ENCODE data around the gene ENDOV. TPM values are rescaled to one million over a fixed set of nuclear protein-coding genes. Genes with fewer than 3 reads are reported as not detected.

Gene ENDOV
- total RNA-seq, 1 donor from 2014 or later = 40.7 TPM

DNA sequence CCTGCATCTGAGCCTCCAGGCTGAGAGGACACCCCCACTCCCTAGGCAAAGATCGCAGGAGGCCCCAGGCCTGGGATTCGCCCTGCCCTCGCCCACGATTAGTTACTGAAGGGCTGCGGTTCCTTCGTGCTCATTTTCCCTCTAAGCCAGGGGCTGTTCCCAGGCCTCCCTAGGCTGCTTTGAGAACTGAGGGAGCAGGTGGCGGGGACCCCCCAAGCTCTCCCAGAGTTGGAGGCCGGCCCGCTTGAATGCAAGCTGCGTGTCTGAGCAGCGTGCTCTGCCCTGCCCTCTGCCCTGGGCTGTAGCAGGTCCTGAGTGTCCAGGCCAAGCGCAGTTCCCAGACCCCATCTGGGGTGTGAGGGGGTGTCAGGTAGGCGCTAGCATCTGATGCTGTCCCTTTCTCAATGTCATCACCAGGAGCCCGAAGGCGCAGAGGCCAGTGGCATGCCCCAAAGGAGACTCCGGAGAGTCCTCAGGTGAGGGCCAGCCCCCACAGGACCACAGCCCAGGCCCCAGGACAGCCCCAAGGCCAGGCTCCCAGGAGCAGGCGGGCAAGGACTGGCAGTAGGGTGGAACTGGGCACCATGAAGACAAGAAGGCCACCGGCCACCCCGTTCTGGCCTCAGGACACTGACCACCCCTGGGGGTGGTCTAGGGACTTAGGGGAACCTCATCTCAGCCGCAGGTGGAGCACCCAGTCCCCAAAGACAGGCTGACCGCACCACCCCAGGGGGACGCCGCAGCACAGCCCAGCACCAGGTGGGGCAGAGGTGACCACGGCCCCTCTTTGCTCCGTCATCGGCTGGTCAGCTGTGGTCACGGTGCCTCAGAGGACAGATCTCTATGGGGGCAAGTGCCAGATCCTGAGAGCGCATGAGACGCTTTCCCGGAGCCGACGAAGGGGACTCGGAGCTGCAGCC lies 14.6 kb downstream of the ENDOV start:
- Mint-ChIP-seq H3K4me3 (ENCODE audit: unreplicated experiment) (no peak overlapping the region), H3K4me1 (ENCODE audit: unreplicated experiment) (peaks cover 2% of the 10 kb centered on the region), H3K27me3 (ENCODE audit: unreplicated experiment) (peaks cover 5% of the 10 kb centered on the region), H3K9me3 (ENCODE audit: unreplicated experiment) (no peaks in the 10 kb centered on the region), H3K36me3 (ENCODE audit: low read depth, unreplicated experiment) (peaks cover 5% of the 10 kb centered on the region), H3K27ac (ENCODE audit: unreplicated experiment) (no peak overlapping the region)
- no peak for DNase-seq (ENCODE audit: low spot score)
- TF ChIP-seq, protein P1, sequence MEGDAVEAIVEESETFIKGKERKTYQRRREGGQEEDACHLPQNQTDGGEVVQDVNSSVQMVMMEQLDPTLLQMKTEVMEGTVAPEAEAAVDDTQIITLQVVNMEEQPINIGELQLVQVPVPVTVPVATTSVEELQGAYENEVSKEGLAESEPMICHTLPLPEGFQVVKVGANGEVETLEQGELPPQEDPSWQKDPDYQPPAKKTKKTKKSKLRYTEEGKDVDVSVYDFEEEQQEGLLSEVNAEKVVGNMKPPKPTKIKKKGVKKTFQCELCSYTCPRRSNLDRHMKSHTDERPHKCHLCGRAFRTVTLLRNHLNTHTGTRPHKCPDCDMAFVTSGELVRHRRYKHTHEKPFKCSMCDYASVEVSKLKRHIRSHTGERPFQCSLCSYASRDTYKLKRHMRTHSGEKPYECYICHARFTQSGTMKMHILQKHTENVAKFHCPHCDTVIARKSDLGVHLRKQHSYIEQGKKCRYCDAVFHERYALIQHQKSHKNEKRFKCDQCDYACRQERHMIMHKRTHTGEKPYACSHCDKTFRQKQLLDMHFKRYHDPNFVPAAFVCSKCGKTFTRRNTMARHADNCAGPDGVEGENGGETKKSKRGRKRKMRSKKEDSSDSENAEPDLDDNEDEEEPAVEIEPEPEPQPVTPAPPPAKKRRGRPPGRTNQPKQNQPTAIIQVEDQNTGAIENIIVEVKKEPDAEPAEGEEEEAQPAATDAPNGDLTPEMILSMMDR (IDR thresholded peaks at IDR 0.05; ENCODE audit: unreplicated experiment) = no peak

DNA sequence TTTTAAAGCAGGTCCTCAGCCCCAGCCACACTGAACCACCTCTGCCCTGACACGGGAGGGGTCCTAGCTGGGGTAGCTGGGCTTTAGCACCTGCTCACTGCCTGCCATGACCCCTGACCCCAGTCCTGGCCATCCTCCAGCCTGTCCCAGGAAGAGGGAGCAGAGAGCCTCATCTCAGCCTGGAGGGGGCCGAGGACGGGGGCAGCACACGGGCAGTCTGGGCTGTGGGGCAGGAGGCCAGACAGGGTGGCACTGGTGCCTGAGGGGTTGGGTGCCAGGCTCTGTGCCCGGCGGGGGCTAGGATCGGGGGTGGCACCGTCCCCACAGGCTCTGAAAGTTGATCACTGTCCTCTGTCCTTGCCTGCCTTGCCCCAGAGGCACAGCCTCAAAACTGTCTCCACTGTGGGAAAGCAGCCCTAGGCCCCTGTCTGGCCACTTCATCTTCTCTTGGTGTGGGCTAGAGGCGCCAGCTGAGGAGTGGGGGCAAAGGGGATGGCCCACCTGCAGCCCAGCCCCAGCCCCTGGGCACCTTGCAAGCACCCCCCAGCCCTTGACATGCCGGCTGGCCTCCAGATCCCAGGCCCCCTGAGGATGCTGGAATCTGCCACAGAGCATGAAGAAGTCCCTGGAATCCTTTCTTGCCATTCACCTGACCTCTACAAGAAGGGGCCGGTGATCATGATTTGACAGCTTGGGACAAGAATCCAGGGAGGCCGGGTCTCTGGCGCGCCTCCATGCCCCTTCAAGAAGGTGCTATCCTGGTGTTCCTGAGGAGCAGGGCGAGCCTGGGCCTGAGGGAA lies 15.7 kb downstream of the ENDOV start:
- DNase-seq (ENCODE audit: low spot score) = no peak
- peaks cover 5% of the 10 kb centered on the region for H3K36me3 Mint-ChIP-seq (ENCODE audit: low read depth, unreplicated experiment)
- H3K27me3 Mint-ChIP-seq (ENCODE audit: unreplicated experiment) = peaks cover 5% of the 10 kb centered on the region
- H3K4me1 Mint-ChIP-seq (ENCODE audit: unreplicated experiment) = peaks cover 2% of the 10 kb centered on the region
- no peaks in the 10 kb centered on the region for H3K9me3 Mint-ChIP-seq (ENCODE audit: unreplicated experiment)
- TF ChIP-seq, protein P1 (IDR thresholded peaks at IDR 0.05; ENCODE audit: unreplicated experiment) = no peak
- no peak overlapping the region for H3K4me3 Mint-ChIP-seq (ENCODE audit: unreplicated experiment)
- H3K27ac Mint-ChIP-seq (ENCODE audit: unreplicated experiment) = no peak overlapping the region

DNA sequence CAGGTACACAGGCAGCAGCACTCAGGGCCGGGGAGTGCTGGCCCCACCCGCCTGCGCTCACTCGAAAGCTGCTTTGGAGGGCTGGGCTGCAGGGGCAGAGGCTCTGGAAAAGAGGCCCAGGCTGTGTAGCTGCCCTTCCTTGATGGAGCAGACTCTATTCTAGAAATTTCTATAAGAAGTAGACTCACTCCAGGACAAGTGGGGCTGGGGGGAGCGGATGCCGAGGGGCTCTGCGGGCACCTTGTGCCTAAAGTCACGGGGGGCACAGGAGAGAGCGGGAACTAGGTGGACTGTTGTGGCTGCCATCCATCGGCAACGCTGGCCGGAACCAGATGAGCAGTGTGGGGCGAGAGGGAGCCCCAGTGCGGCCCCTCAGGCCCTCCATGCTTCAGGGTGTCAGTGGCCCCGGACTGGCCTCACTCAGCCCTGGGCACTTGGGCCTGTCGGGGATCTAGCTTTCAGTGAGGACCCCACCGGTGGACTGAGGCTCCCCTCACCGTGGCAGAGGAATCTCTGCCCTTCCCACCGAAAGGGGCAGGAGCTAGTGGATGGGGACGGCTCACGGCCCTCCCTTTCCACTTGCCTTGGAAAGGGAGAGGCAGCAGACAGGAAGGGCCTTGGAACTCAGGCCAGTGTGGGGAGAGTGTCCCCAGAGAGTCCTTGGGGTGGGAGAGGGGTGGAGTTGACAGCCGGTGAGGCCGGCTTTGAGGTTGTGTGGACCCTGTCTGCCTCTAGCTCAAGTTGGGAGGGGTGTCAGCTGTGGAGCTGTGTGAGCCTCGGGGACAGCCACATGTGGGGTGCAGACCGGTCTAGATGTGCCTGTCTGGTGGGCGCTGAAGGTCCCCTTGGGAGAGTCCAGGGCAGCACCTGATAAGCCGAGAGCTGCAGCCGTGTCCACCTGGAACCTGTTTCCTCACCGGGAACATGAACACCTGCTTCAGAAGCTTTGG lies 16.6 kb downstream of the ENDOV start:
- Mint-ChIP-seq H3K9me3 (ENCODE audit: unreplicated experiment) (no peaks in the 10 kb centered on the region), H3K27me3 (ENCODE audit: unreplicated experiment) (peaks cover 6% of the 10 kb centered on the region), H3K4me3 (ENCODE audit: unreplicated experiment) (no peak overlapping the region), H3K36me3 (ENCODE audit: low read depth, unreplicated experiment) (peaks cover 5% of the 10 kb centered on the region), H3K27ac (ENCODE audit: unreplicated experiment) (no peak overlapping the region), H3K4me1 (ENCODE audit: unreplicated experiment) (peaks cover 2% of the 10 kb centered on the region)
- DNase-seq (ENCODE audit: low spot score) = no peak
- TF ChIP-seq, protein P1 (IDR thresholded peaks at IDR 0.05; ENCODE audit: unreplicated experiment) = no peak

DNA sequence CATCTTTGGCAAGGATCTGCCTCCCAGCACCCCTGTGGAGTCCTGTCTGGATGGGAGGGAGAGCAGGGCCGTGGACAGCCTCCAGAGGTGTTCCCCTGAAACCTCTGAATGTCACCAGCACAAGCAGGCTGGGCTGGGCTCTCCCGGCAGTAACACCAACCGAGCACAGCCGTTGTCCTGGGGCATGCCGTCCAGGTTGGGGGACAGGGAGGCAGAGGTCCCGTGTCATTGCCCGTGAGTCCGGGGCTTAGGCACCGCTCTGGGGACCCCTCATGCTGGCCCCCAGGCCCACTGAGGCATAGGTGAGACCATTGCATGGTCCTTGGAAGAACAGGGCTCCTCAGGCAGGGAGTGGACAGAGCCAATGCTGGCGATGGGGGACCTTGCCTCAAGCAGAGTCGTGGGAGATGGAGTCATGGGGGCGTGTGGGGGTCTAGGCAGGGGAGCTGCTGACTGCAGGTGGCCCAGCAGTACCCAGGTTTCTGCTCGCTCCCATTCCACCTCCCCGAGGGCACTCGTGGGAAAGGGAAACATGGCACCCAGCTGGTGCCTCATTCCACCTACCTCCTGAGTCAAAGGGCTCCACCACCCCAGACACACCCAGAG lies 17.5 kb downstream of the ENDOV start:
- no peak overlapping the region for H3K27ac Mint-ChIP-seq (ENCODE audit: unreplicated experiment)
- H3K4me3 Mint-ChIP-seq (ENCODE audit: unreplicated experiment) = no peak overlapping the region
- TF ChIP-seq, protein P1 (IDR thresholded peaks at IDR 0.05; ENCODE audit: unreplicated experiment) = no peak
- peaks cover 2% of the 10 kb centered on the region for H3K4me1 Mint-ChIP-seq (ENCODE audit: unreplicated experiment)
- DNase-seq (ENCODE audit: low spot score) = no peak
- H3K9me3 Mint-ChIP-seq (ENCODE audit: unreplicated experiment) = no peaks in the 10 kb centered on the region
- peaks cover 8% of the 10 kb centered on the region for H3K27me3 Mint-ChIP-seq (ENCODE audit: unreplicated experiment)
- H3K36me3 Mint-ChIP-seq (ENCODE audit: low read depth, unreplicated experiment) = peaks cover 5% of the 10 kb centered on the region

Measured in endothelial cell (in vitro differentiated cells).